ENCODE measurements around the gene ONECUT3.

DNA sequence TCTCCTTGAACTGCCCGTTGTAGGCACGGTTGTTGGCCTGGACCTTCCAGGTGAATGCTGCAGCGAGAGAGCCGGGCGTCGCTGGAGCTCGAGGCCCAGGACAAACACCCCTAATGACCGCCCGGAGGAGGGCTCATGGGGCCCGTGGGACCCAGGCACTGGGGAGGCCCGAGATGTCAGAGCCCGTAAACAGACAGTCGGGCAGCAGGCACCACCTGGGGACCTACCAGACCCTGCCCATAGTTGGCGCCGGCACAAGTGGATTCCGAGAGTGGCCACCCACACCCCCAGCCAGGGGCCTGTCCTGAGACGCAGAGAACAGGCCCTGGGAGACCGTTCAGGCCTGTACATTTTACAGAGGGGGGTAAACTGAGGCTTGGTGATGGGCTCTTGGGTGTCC is 56.4 kb downstream of the ONECUT3 start:
- TF ChIP-seq MZF1 (tag by site-specific recombination; IDR thresholded peaks at IDR 0.05; ENCODE audit: borderline replicate concordance), result no peak
- no peak for TF ChIP-seq ZNF544 (tag by site-specific recombination; IDR thresholded peaks at IDR 0.05)
- TF ChIP-seq TCF7L2 (IDR thresholded peaks at IDR 0.05; ENCODE audit: borderline replicate concordance, low read depth, low read length), result no peak
- TF ChIP-seq PRDM10 (tag by site-specific recombination; IDR thresholded peaks at IDR 0.05), result no peak
- TF ChIP-seq, protein P1, sequence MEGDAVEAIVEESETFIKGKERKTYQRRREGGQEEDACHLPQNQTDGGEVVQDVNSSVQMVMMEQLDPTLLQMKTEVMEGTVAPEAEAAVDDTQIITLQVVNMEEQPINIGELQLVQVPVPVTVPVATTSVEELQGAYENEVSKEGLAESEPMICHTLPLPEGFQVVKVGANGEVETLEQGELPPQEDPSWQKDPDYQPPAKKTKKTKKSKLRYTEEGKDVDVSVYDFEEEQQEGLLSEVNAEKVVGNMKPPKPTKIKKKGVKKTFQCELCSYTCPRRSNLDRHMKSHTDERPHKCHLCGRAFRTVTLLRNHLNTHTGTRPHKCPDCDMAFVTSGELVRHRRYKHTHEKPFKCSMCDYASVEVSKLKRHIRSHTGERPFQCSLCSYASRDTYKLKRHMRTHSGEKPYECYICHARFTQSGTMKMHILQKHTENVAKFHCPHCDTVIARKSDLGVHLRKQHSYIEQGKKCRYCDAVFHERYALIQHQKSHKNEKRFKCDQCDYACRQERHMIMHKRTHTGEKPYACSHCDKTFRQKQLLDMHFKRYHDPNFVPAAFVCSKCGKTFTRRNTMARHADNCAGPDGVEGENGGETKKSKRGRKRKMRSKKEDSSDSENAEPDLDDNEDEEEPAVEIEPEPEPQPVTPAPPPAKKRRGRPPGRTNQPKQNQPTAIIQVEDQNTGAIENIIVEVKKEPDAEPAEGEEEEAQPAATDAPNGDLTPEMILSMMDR (tag by site-specific recombination; IDR thresholded peaks at IDR 0.05), result no peak
- TF ChIP-seq ZNF2 (tag by site-specific recombination; IDR thresholded peaks at IDR 0.05), result no peak

Measured in HEK293 (cell line).